Fibroblast of lung (primary cell): Measurements from ENCODE around the gene LEPROT.

Experiments used
- EZH2 ChIP-seq: IDR thresholded peaks from 2 replicates; pipeline ENCODE4 v1.5.1; 2012; ENCODE audit warnings: low read length, control low read depth, mild to moderate bottlenecking; ENCODE audit errors: missing control alignments
- TF ChIP-seq, protein P1 (sequence below), 2 donors: IDR thresholded peaks in 1 of 2; conservative IDR thresholded peaks in 1 of 2; 1 replicate in 1 of 2; 2 replicates in 1 of 2; pipeline ENCODE4 v1.5.1; 2011 to 2012; ENCODE audit warnings: low read length in 2 of 2, control low read depth in 1 of 2, inconsistent platforms in 1 of 2, low read depth in 1 of 2, mild to moderate bottlenecking in 1 of 2

DNA sequence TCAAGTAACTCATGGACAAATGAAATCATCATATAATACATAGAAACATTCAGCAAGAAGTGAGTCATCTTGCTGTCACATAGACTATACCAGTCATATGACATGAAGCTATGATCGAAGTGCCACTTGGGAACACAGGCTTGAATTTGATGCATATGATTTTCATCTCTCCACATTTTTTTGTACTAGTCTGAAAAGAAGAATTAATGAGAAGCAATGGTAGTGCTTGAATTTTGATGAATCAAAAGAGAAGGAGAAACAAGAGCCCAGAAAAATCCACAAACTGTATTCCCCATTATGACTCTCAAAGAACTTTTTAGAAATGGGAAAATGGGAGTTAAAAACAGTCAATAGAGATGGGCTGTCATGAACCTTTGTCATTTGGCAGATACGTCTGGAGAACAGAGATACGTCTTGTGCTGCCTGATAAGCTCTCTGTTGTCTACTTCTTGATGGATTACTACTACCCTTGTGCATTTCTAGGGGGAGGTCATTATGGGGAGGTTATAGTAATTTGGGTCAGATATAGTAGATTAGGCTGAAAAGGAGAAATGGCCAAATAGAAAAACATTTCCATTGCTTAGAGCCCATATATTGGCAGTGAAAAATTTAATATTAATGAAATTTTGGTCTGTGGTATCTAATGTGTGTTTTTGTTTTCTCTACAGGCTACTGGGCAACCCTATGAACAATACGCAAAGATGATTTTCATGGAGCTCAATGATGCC is 8.0 kb upstream of the LEPROT start:
- TF ChIP-seq, protein P1, sequence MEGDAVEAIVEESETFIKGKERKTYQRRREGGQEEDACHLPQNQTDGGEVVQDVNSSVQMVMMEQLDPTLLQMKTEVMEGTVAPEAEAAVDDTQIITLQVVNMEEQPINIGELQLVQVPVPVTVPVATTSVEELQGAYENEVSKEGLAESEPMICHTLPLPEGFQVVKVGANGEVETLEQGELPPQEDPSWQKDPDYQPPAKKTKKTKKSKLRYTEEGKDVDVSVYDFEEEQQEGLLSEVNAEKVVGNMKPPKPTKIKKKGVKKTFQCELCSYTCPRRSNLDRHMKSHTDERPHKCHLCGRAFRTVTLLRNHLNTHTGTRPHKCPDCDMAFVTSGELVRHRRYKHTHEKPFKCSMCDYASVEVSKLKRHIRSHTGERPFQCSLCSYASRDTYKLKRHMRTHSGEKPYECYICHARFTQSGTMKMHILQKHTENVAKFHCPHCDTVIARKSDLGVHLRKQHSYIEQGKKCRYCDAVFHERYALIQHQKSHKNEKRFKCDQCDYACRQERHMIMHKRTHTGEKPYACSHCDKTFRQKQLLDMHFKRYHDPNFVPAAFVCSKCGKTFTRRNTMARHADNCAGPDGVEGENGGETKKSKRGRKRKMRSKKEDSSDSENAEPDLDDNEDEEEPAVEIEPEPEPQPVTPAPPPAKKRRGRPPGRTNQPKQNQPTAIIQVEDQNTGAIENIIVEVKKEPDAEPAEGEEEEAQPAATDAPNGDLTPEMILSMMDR (conservative IDR thresholded peaks at IDR 0.05 in 1 of 2, IDR thresholded peaks at IDR 0.05 in 1 of 2; ENCODE audit: low read depth in 1 of 2, low read length in 2 of 2), result no peak
- TF ChIP-seq EZH2, result no peak
